Rectal smooth muscle tissue (tissue), 1 donor: ENCODE measurements around the gene CNTN4.

ENCODE experiments used
- H3K27ac ChIP-seq: one replicate; pipeline ENCODE4 v1.7.0; 2013; ENCODE audit warnings: low read depth, low read length, inconsistent platforms
- H3K27me3 ChIP-seq: one replicate; pipeline ENCODE4 v1.7.0; 2013; ENCODE audit warnings: low read length; ENCODE audit not compliant: control insufficient read depth, insufficient read depth
- H3K36me3 ChIP-seq: one replicate; pipeline ENCODE4 v1.7.0; 2013; ENCODE audit warnings: low read length; ENCODE audit not compliant: control insufficient read depth, insufficient read depth
- H3K4me1 ChIP-seq: one replicate; pipeline ENCODE4 v1.7.0; 2013; ENCODE audit warnings: low read length; ENCODE audit not compliant: control insufficient read depth, insufficient read depth
- H3K4me3 ChIP-seq: one replicate; pipeline ENCODE4 v1.7.0; 2013; ENCODE audit warnings: low read length
- H3K9ac ChIP-seq: one replicate; pipeline ENCODE4 v1.7.0; 2013; ENCODE audit warnings: low read length

The CNTN4 gene

GRCh38 chr3:2597615-2598014, 498.9 kb downstream of the CNTN4 start:
- Histone ChIP-seq H3K4me1 (no peaks in the 10 kb centered on the region), H3K9ac (no peak overlapping the region), H3K27me3 (no peaks in the 10 kb centered on the region), H3K27ac (no peak overlapping the region), H3K4me3 (no peak overlapping the region), H3K36me3 (no peaks in the 10 kb centered on the region)

GRCh38 chr3:2599471-2599870, 500.8 kb downstream of the CNTN4 start:
- H3K4me1 ChIP-seq, result no peaks in the 10 kb centered on the region
- H3K36me3 ChIP-seq, result no peaks in the 10 kb centered on the region
- no peak overlapping the region for H3K4me3 ChIP-seq
- no peak overlapping the region for H3K9ac ChIP-seq
- no peak overlapping the region for H3K27ac ChIP-seq
- no peaks in the 10 kb centered on the region for H3K27me3 ChIP-seq

- no peak overlapping the region for H3K9ac ChIP-seq
- H3K27me3 ChIP-seq, result no peaks in the 10 kb centered on the region
- H3K4me3 ChIP-seq, result no peak overlapping the region
- no peaks in the 10 kb centered on the region for H3K4me1 ChIP-seq
- H3K27ac ChIP-seq, result no peak overlapping the region
- no peaks in the 10 kb centered on the region for H3K36me3 ChIP-seq
Measured at GRCh38 chr3:2603692-2604289, 505.1 kb downstream of the CNTN4 start.

GRCh38 chr3:2614578-2614977, 515.9 kb downstream of the CNTN4 start:
- no peaks in the 10 kb centered on the region for H3K27me3 ChIP-seq
- H3K4me1 ChIP-seq, result no peaks in the 10 kb centered on the region
- H3K4me3 ChIP-seq, result no peak overlapping the region
- H3K9ac ChIP-seq, result no peak overlapping the region
- no peak overlapping the region for H3K27ac ChIP-seq
- no peaks in the 10 kb centered on the region for H3K36me3 ChIP-seq

GRCh38 chr3:2615080-2615479, 516.4 kb downstream of the CNTN4 start:
- H3K9ac ChIP-seq, result no peak overlapping the region
- no peak overlapping the region for H3K27ac ChIP-seq
- no peaks in the 10 kb centered on the region for H3K4me1 ChIP-seq
- no peak overlapping the region for H3K4me3 ChIP-seq
- no peaks in the 10 kb centered on the region for H3K36me3 ChIP-seq
- H3K27me3 ChIP-seq, result no peaks in the 10 kb centered on the region

GRCh38 chr3:2623436-2623835, 524.8 kb downstream of the CNTN4 start:
- Histone ChIP-seq H3K36me3 (no peaks in the 10 kb centered on the region), H3K27me3 (no peaks in the 10 kb centered on the region), H3K4me1 (no peaks in the 10 kb centered on the region), H3K4me3 (no peak overlapping the region), H3K9ac (no peak overlapping the region), H3K27ac (no peak overlapping the region)

- H3K27me3 ChIP-seq, result no peaks in the 10 kb centered on the region
- H3K36me3 ChIP-seq, result no peaks in the 10 kb centered on the region
- no peak overlapping the region for H3K9ac ChIP-seq
- H3K4me3 ChIP-seq, result no peak overlapping the region
- H3K4me1 ChIP-seq, result no peaks in the 10 kb centered on the region
- no peak overlapping the region for H3K27ac ChIP-seq
Measured at GRCh38 chr3:2628117-2628516, 529.5 kb downstream of the CNTN4 start.

- no peaks in the 10 kb centered on the region for H3K36me3 ChIP-seq
- H3K27me3 ChIP-seq, result no peaks in the 10 kb centered on the region
- H3K4me1 ChIP-seq, result no peaks in the 10 kb centered on the region
- no peak overlapping the region for H3K4me3 ChIP-seq
- no peak overlapping the region for H3K27ac ChIP-seq
- H3K9ac ChIP-seq, result no peak overlapping the region
Measured at GRCh38 chr3:2635511-2635910, 536.8 kb downstream of the CNTN4 start.

- no peaks in the 10 kb centered on the region for H3K36me3 ChIP-seq
- no peaks in the 10 kb centered on the region for H3K4me1 ChIP-seq
- H3K27me3 ChIP-seq, result no peaks in the 10 kb centered on the region
- H3K9ac ChIP-seq, result no peak overlapping the region
- H3K27ac ChIP-seq, result no peak overlapping the region
- H3K4me3 ChIP-seq, result no peak overlapping the region
Measured at GRCh38 chr3:2643606-2644005, 544.9 kb downstream of the CNTN4 start.

- H3K9ac ChIP-seq, result no peak overlapping the region
- H3K27me3 ChIP-seq, result no peaks in the 10 kb centered on the region
- H3K27ac ChIP-seq, result no peak overlapping the region
- H3K4me1 ChIP-seq, result no peaks in the 10 kb centered on the region
- H3K4me3 ChIP-seq, result no peak overlapping the region
- H3K36me3 ChIP-seq, result no peaks in the 10 kb centered on the region
Measured at GRCh38 chr3:2645001-2645400, 546.3 kb downstream of the CNTN4 start.

- no peak overlapping the region for H3K4me3 ChIP-seq
- no peaks in the 10 kb centered on the region for H3K36me3 ChIP-seq
- H3K27ac ChIP-seq, result no peak overlapping the region
- H3K9ac ChIP-seq, result no peak overlapping the region
- no peaks in the 10 kb centered on the region for H3K27me3 ChIP-seq
- H3K4me1 ChIP-seq, result no peaks in the 10 kb centered on the region
Measured at GRCh38 chr3:2650746-2651145, 552.1 kb downstream of the CNTN4 start.

GRCh38 chr3:2652386-2652785, 553.7 kb downstream of the CNTN4 start:
- Histone ChIP-seq H3K27me3 (no peaks in the 10 kb centered on the region), H3K9ac (no peak overlapping the region), H3K4me3 (no peak overlapping the region), H3K36me3 (no peaks in the 10 kb centered on the region), H3K27ac (no peak overlapping the region), H3K4me1 (no peaks in the 10 kb centered on the region)

- Histone ChIP-seq H3K4me1 (no peaks in the 10 kb centered on the region), H3K36me3 (no peaks in the 10 kb centered on the region), H3K27ac (no peak overlapping the region), H3K4me3 (no peak overlapping the region), H3K27me3 (no peaks in the 10 kb centered on the region), H3K9ac (no peak overlapping the region)
Measured at GRCh38 chr3:2653706-2654105, 555.0 kb downstream of the CNTN4 start.
